Kidney epithelial cell (primary cell): ENCODE data around the gene TSPAN5. TPM values are rescaled to one million over a fixed set of nuclear protein-coding genes. Genes with fewer than 3 reads are reported as not detected.

Source experiments
- DNase-seq: peaks from one replicate; pipeline ENCODE4 v3.0.0-alpha.2; 2010; ENCODE audit warnings: low read depth
- H3K27me3 ChIP-seq: 2 replicates; pipeline ENCODE4 v1.6.0; 2011; ENCODE audit warnings: low read length; ENCODE audit not compliant: control insufficient read depth, insufficient read depth
- H3K36me3 ChIP-seq: 2 replicates; pipeline ENCODE4 v1.5.1; 2011; ENCODE audit warnings: low read length; ENCODE audit not compliant: control insufficient read depth, insufficient read depth
- H3K4me3 ChIP-seq: 2 replicates; pipeline ENCODE4 v1.5.1; 2011; ENCODE audit warnings: low read depth, mild to moderate bottlenecking, control low read depth, low read length
- CTCF ChIP-seq: IDR thresholded peaks from 2 replicates; pipeline ENCODE4 v1.5.1; 2011; ENCODE audit warnings: mild to moderate bottlenecking, moderate library complexity, low read length, control low read depth, inconsistent platforms; ENCODE audit not compliant: insufficient read depth, poor library complexity, severe bottlenecking
- total RNA-seq: library from RNA; depleted of rRNA; stranded (reverse); fragments of >200 nt; gene quantifications from 2 replicates; pipeline ENCODE4 v1.2.3, GENCODE V29; 2015

Gene TSPAN5
- total RNA-seq, 1 donor from 2014 or later: 20.5 TPM

GRCh38 chr4:98670186-98670585 is 11.8 kb upstream of the TSPAN5 start:
- Histone ChIP-seq H3K36me3 (no peaks in the 10 kb centered on the region), H3K27me3 (no peaks in the 10 kb centered on the region), H3K4me3 (no peak overlapping the region)
- DNase-seq: no peak
- TF ChIP-seq CTCF: no peak

GRCh38 chr4:98669577-98669976 is 11.2 kb upstream of the TSPAN5 start:
- H3K27me3 ChIP-seq: no peaks in the 10 kb centered on the region
- no peaks in the 10 kb centered on the region for H3K36me3 ChIP-seq
- TF ChIP-seq CTCF: no peak
- DNase-seq: no peak
- no peak overlapping the region for H3K4me3 ChIP-seq

- H3K4me3 ChIP-seq: no peak overlapping the region
- no peak for DNase-seq
Observed at GRCh38 chr4:98664959-98665358, 6.5 kb upstream of the TSPAN5 start.

GRCh38 chr4:98663226-98664006 is 5.0 kb upstream of the TSPAN5 start:
- H3K4me3 ChIP-seq: no peak overlapping the region
- DNase-seq: no peak
- H3K36me3 ChIP-seq: no peaks in the 10 kb centered on the region
- no peaks in the 10 kb centered on the region for H3K27me3 ChIP-seq
- no peak for TF ChIP-seq CTCF

More at GRCh38 chr4:98664959-98665358, 6.5 kb upstream of the TSPAN5 start:
- H3K36me3 ChIP-seq: no peaks in the 10 kb centered on the region
- TF ChIP-seq CTCF: no peak
- H3K27me3 ChIP-seq: no peaks in the 10 kb centered on the region

- Histone ChIP-seq H3K27me3 (no peaks in the 10 kb centered on the region), H3K4me3 (no peak overlapping the region), H3K36me3 (no peaks in the 10 kb centered on the region)
- DNase-seq: no peak
- no peak for TF ChIP-seq CTCF
Observed at GRCh38 chr4:98662626-98663225, 4.3 kb upstream of the TSPAN5 start.

GRCh38 chr4:98662055-98662453 is 3.6 kb upstream of the TSPAN5 start:
- no peaks in the 10 kb centered on the region for H3K27me3 ChIP-seq
- no peaks in the 10 kb centered on the region for H3K36me3 ChIP-seq
- H3K4me3 ChIP-seq: no peak overlapping the region
- TF ChIP-seq CTCF: no peak
- no peak for DNase-seq
